NCI-H1092 treated with DMSO at 0.1 percent for 48 hours (cell line): ENCODE measurements around the gene NANOS3.
"Not testable (repeated sequence)": the region's sequence is repeated elsewhere in the genome, so short reads cannot be mapped to it uniquely, and the experiment has no call there.

ENCODE experiments used
- DNase-seq: peaks from one replicate; lab custom pipeline; 2025; lab: John Stamatoyannopoulos, UW

Gene NANOS3

GRCh38 chr19:13920940-13921747 lies 44.2 kb downstream of the NANOS3 start:
- no peak for DNase-seq

- not testable (repeated sequence) for DNase-seq
These were observed 45.2 kb downstream of the NANOS3 start for GRCh38 chr19:13922118-13922517.

- no peak for DNase-seq
These were observed 46.5 kb downstream of the NANOS3 start for GRCh38 chr19:13923194-13923987.

- no peak for DNase-seq
These were observed 49.1 kb downstream of the NANOS3 start for GRCh38 chr19:13926010-13926409.

- DNase-seq, result no peak
These were observed 49.8 kb downstream of the NANOS3 start for GRCh38 chr19:13926715-13927114.

GRCh38 chr19:13929340-13929739 lies 52.4 kb downstream of the NANOS3 start:
- DNase-seq, result no peak

GRCh38 chr19:13929956-13930355 lies 53.0 kb downstream of the NANOS3 start:
- no peak for DNase-seq
